ENCODE results near the gene ELFN1.

ELFN1 gene

GRCh38 chr7:1725766-1726630, 55.9 kb downstream of the ELFN1 start:
- no peak for DNase-seq (ENCODE audit: low spot score)

- no peak for DNase-seq (ENCODE audit: low spot score)
Observed at GRCh38 chr7:1727079-1727478, 57.0 kb downstream of the ELFN1 start.

- no peak for DNase-seq (ENCODE audit: low spot score)
Observed at GRCh38 chr7:1727812-1728570, 57.9 kb downstream of the ELFN1 start.

- DNase-seq (ENCODE audit: low spot score) = no peak
Observed at GRCh38 chr7:1729183-1729582, 59.1 kb downstream of the ELFN1 start.

- DNase-seq (ENCODE audit: low spot score) = no peak
Observed at GRCh38 chr7:1729773-1730172, 59.7 kb downstream of the ELFN1 start.

GRCh38 chr7:1732072-1732471, 62.0 kb downstream of the ELFN1 start:
- no peak for DNase-seq (ENCODE audit: low spot score)

GRCh38 chr7:1732645-1733044, 62.6 kb downstream of the ELFN1 start:
- no peak for DNase-seq (ENCODE audit: low spot score)

- no peak for DNase-seq (ENCODE audit: low spot score)
Observed at GRCh38 chr7:1733206-1733907, 63.3 kb downstream of the ELFN1 start.

GRCh38 chr7:1733908-1734730, 64.0 kb downstream of the ELFN1 start:
- DNase-seq (ENCODE audit: low spot score) = no peak

GRCh38 chr7:1735262-1735661, 65.2 kb downstream of the ELFN1 start:
- DNase-seq (ENCODE audit: low spot score) = no peak

- DNase-seq (ENCODE audit: low spot score) = no peak
Observed at GRCh38 chr7:1735806-1736483, 65.9 kb downstream of the ELFN1 start.

- no peak for DNase-seq (ENCODE audit: low spot score)
Observed at GRCh38 chr7:1736484-1736817, 66.4 kb downstream of the ELFN1 start.

- no peak for DNase-seq (ENCODE audit: low spot score)
Observed at GRCh38 chr7:1736830-1737229, 66.8 kb downstream of the ELFN1 start.

- DNase-seq (ENCODE audit: low spot score) = no peak
Observed at GRCh38 chr7:1737523-1737922, 67.4 kb downstream of the ELFN1 start.

GRCh38 chr7:1737956-1738355, 67.9 kb downstream of the ELFN1 start:
- no peak for DNase-seq (ENCODE audit: low spot score)

GRCh38 chr7:1738511-1738910, 68.4 kb downstream of the ELFN1 start:
- no peak for DNase-seq (ENCODE audit: low spot score)

GRCh38 chr7:1738956-1739355, 68.9 kb downstream of the ELFN1 start:
- no peak for DNase-seq (ENCODE audit: low spot score)

- no peak for DNase-seq (ENCODE audit: low spot score)
Observed at GRCh38 chr7:1739593-1739992, 69.5 kb downstream of the ELFN1 start.

- no peak for DNase-seq (ENCODE audit: low spot score)
Observed at GRCh38 chr7:1740214-1740613, 70.1 kb downstream of the ELFN1 start.

- no peak for DNase-seq (ENCODE audit: low spot score)
Observed at GRCh38 chr7:1741246-1741645, 71.2 kb downstream of the ELFN1 start.
